ENCODE results near the gene PRKD1.
"Not testable (repeated sequence)": the region's sequence is repeated elsewhere in the genome, so short reads cannot be mapped to it uniquely, and the experiment has no call there.

Gene PRKD1

GRCh38 chr14:29839691-29840090 lies 88.0 kb downstream of the PRKD1 start:
- DNase-seq (ENCODE audit: low read depth in 2 of 2, low spot score in 1 of 2) = not testable (repeated sequence)

GRCh38 chr14:29838752-29839151 lies 88.9 kb downstream of the PRKD1 start:
- no peak for DNase-seq (ENCODE audit: low read depth in 2 of 2, low spot score in 1 of 2)

GRCh38 chr14:29836395-29836794 lies 91.3 kb downstream of the PRKD1 start:
- DNase-seq (ENCODE audit: low read depth in 2 of 2, low spot score in 1 of 2) = no peak

GRCh38 chr14:29832042-29832441 lies 95.6 kb downstream of the PRKD1 start:
- DNase-seq (ENCODE audit: low read depth in 2 of 2, low spot score in 1 of 2) = no peak

GRCh38 chr14:29829851-29830250 lies 97.8 kb downstream of the PRKD1 start:
- no peak for DNase-seq (ENCODE audit: low read depth in 2 of 2, low spot score in 1 of 2)

- DNase-seq (ENCODE audit: low read depth in 2 of 2, low spot score in 1 of 2) = no peak
Measured at GRCh38 chr14:29823816-29824215, 103.8 kb downstream of the PRKD1 start.

GRCh38 chr14:29822430-29822709 lies 105.3 kb downstream of the PRKD1 start:
- no peak for DNase-seq (ENCODE audit: low read depth in 2 of 2, low spot score in 1 of 2)

GRCh38 chr14:29821661-29822429 lies 105.8 kb downstream of the PRKD1 start:
- no peak for DNase-seq (ENCODE audit: low read depth in 2 of 2, low spot score in 1 of 2)

GRCh38 chr14:29821242-29821641 lies 106.4 kb downstream of the PRKD1 start:
- DNase-seq (ENCODE audit: low read depth in 2 of 2, low spot score in 1 of 2) = no peak

- no peak for DNase-seq (ENCODE audit: low read depth in 2 of 2, low spot score in 1 of 2)
Measured at GRCh38 chr14:29820785-29821184, 106.9 kb downstream of the PRKD1 start.

GRCh38 chr14:29817767-29818405 lies 109.8 kb downstream of the PRKD1 start:
- no peak for DNase-seq (ENCODE audit: low read depth in 2 of 2, low spot score in 1 of 2)

- DNase-seq (ENCODE audit: low read depth in 2 of 2, low spot score in 1 of 2) = no peak
Measured at GRCh38 chr14:29815016-29815674, 112.5 kb downstream of the PRKD1 start.

- DNase-seq (ENCODE audit: low read depth in 2 of 2, low spot score in 1 of 2) = no peak
Measured at GRCh38 chr14:29814156-29815015, 113.3 kb downstream of the PRKD1 start.

- no peak for DNase-seq (ENCODE audit: low read depth in 2 of 2, low spot score in 1 of 2)
Measured at GRCh38 chr14:29810682-29811081, 117.0 kb downstream of the PRKD1 start.

GRCh38 chr14:29810064-29810463 lies 117.6 kb downstream of the PRKD1 start:
- no peak for DNase-seq (ENCODE audit: low read depth in 2 of 2, low spot score in 1 of 2)

- DNase-seq (ENCODE audit: low read depth in 2 of 2, low spot score in 1 of 2) = no peak
Measured at GRCh38 chr14:29806124-29806517, 121.5 kb downstream of the PRKD1 start.

- DNase-seq (ENCODE audit: low read depth in 2 of 2, low spot score in 1 of 2) = no peak
Measured at GRCh38 chr14:29805415-29806123, 122.1 kb downstream of the PRKD1 start.

- DNase-seq (ENCODE audit: low read depth in 2 of 2, low spot score in 1 of 2) = no peak
Measured at GRCh38 chr14:29804481-29805266, 123.0 kb downstream of the PRKD1 start.

GRCh38 chr14:29803045-29803444 lies 124.6 kb downstream of the PRKD1 start:
- no peak for DNase-seq (ENCODE audit: low read depth in 2 of 2, low spot score in 1 of 2)

- no peak for DNase-seq (ENCODE audit: low read depth in 2 of 2, low spot score in 1 of 2)
Measured at GRCh38 chr14:29802211-29802610, 125.4 kb downstream of the PRKD1 start.
